GM19043 (cell line): ENCODE data around the gene ERG.

Experiments
- ATAC-seq: cut with Tn5 transposase; IDR thresholded peaks from one replicate; pipeline ENCODE4 v1.9.1; 2021; ENCODE audit warnings: low read depth; ENCODE audit not compliant: unreplicated experiment

ERG gene

GRCh38 chr21:38476385-38476784 lies 21.9 kb downstream of the ERG start:
- ATAC-seq = no peak

GRCh38 chr21:38475519-38475918 lies 22.8 kb downstream of the ERG start:
- no peak for ATAC-seq

GRCh38 chr21:38474796-38475195 lies 23.5 kb downstream of the ERG start:
- ATAC-seq = no peak

GRCh38 chr21:38474124-38474523 lies 24.2 kb downstream of the ERG start:
- no peak for ATAC-seq

- no peak for ATAC-seq
These were observed 25.7 kb downstream of the ERG start for GRCh38 chr21:38472412-38473108.

- ATAC-seq = no peak
These were observed 26.5 kb downstream of the ERG start for GRCh38 chr21:38471766-38472165.

- ATAC-seq = no peak
These were observed 27.5 kb downstream of the ERG start for GRCh38 chr21:38470755-38471154.

GRCh38 chr21:38469642-38470041 lies 28.6 kb downstream of the ERG start:
- no peak for ATAC-seq

- ATAC-seq = no peak
These were observed 29.3 kb downstream of the ERG start for GRCh38 chr21:38468989-38469388.

GRCh38 chr21:38467911-38468310 lies 30.4 kb downstream of the ERG start:
- no peak for ATAC-seq

GRCh38 chr21:38467374-38467773 lies 30.9 kb downstream of the ERG start:
- ATAC-seq = no peak

GRCh38 chr21:38460171-38460742 lies 38.0 kb downstream of the ERG start:
- ATAC-seq = no peak

- ATAC-seq = no peak
These were observed 38.8 kb downstream of the ERG start for GRCh38 chr21:38459490-38459889.

- ATAC-seq = no peak
These were observed 42.9 kb downstream of the ERG start for GRCh38 chr21:38455403-38455802.

- no peak for ATAC-seq
These were observed 43.6 kb downstream of the ERG start for GRCh38 chr21:38454702-38455101.

- ATAC-seq = no peak
These were observed 44.1 kb downstream of the ERG start for GRCh38 chr21:38454161-38454560.

GRCh38 chr21:38448671-38449385 lies 49.4 kb downstream of the ERG start:
- ATAC-seq = no peak

- ATAC-seq = no peak
These were observed 50.7 kb downstream of the ERG start for GRCh38 chr21:38447611-38448010.

GRCh38 chr21:38444691-38445090 lies 53.6 kb downstream of the ERG start:
- no peak for ATAC-seq

- no peak for ATAC-seq
These were observed 55.2 kb downstream of the ERG start for GRCh38 chr21:38443110-38443509.

- ATAC-seq = no peak
These were observed 57.1 kb downstream of the ERG start for GRCh38 chr21:38441153-38441552.

GRCh38 chr21:38440746-38441145 lies 57.5 kb downstream of the ERG start:
- no peak for ATAC-seq
